GM18907 (cell line): ENCODE measurements around the gene RPS6KA2.
"Not testable (repeated sequence)": the region's sequence is repeated elsewhere in the genome, so short reads cannot be mapped to it uniquely, and the experiment has no call there.

Source experiments
- ATAC-seq: cut with Tn5 transposase; IDR thresholded peaks from one replicate; pipeline ENCODE4 v1.9.1; 2021; ENCODE audit warnings: mild to moderate bottlenecking, moderate library complexity; ENCODE audit not compliant: unreplicated experiment

Gene RPS6KA2

DNA sequence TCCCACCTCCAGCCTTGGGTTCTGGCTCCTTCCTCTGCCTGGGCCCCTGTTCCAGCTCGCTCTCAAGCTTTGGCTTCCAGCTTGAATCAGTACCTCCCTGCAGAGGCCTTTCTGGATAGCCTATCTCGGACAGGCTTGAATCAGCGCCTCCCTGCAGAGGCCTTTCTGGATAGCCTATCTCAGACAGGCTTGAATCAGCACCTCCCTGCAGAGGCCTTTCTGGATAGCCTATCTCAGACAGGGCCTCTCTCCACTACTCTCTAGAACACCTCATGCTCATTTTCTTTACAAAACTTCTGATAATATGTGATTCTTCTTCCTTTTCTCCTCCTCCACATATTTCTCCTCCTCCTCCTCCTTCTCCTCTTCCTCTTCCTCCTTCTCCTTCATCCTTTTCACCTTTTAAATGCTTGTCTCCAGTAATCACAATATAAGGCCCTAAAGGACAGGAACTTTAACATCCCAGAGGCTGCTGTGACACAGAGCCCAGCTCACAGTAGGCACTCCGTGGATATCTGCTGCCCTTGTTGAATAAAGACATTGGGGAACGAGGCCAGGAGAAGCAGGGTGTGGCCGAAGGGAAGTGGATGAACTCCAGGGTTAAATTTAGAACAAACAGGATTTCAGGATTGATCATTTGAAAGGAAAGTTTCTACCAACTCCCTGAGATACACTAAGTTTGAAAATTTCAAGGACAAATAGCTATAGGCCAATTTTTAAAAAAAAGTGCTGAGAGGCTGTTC, 9.3 kb upstream of the RPS6KA2 start:
- ATAC-seq, result no peak

DNA sequence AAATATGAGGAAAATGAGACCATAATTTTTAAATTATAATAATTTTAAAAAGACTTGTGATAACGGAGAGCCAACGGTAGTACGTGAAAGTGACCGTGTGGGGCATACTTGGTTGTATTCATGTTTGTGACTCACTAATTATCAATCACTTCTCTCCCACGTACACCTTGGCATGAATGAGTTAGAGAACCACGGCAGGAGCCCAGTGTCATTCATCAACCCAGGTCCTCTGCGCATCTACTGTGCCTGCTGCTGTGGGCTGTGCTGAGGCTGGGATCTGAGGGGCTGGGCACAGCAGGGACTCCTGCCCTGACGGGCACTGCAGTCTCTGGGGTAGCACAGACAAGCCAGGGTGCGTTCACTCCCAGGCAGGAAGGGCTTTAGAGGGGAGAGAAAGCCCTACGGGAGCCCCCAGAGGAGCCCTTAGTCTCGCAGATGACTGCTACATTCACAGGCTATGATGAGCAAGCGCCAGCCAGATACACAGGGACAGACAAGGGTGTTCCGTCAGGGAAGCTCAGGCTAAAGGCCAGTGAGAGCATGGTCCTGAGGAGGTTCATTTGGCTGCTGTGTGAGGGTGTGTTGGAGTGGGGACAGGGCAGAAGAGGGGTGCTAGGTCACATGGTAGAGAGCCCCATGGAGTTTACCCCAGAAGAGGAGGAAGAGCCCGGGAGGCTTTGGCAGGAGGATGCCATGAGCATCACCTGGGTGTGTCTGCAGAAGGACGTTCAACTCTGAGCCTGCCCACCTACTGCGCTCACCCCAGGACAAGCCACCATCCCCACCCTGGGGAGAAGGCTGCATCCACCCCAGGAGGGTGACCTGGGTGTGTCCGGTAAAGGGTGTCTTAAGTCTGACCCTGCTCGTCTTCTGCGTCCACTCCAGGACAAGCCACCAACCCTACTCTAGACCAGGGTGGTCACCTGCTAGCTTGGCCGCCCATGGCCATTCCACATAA, 8.2 kb upstream of the RPS6KA2 start:
- ATAC-seq, result no peak

DNA sequence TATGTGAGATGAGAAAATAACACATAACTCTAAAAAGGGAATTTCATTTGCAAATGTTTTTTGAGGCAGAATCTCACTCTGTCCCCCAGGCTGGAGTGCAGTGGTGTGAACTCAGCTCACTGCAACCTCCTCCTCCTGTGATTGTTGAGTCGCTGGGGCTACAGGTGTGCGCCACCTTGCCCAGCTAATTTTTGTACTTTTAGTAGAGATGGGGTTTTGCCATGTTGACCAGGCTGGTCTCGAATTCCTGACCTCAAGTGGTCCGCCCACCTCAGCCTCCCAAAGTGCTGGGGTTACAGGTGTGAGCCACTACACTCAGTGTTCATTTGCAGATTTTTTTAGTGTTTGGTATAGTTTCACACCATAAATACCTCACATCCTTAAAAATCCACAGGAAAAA, 7.5 kb upstream of the RPS6KA2 start:
- ATAC-seq, result not testable (repeated sequence)

DNA sequence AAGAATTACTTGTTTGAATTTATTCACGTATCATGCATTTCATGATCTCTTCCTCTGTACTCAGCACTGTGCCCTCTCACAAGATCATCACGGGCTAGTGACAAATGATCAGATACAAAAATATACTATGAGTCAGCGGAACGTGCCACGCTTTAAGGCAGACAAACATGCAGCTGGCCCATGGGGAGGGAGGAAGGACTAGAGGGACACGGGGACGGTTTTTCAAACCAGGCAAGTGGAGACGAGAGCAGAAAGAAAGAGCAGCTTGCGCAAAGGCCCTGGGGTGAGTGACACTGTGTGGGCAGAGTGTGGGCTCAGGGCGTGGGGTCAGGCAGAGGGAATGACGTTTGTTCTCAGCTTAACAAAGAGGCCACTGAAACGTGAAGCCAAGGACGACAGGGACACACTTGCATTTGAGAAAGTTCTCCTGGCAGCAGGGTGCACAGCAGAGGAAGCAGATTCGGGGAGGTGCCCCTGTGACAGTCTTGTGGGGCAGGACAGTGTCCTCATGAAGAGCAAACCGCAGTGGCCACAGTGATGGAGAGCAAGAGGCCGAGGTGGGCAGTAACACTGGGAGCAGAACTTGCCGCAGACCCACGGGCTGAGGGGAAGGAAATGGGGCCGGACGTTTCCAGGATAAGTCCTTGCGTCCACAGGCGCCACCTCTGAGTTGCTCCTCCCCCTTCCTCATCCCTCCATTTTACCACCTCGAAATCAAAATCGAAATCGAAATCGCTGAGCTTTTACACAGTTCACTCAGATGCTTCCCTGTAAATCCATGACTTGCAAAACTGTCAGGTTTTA, 6.9 kb upstream of the RPS6KA2 start:
- no peak for ATAC-seq

DNA sequence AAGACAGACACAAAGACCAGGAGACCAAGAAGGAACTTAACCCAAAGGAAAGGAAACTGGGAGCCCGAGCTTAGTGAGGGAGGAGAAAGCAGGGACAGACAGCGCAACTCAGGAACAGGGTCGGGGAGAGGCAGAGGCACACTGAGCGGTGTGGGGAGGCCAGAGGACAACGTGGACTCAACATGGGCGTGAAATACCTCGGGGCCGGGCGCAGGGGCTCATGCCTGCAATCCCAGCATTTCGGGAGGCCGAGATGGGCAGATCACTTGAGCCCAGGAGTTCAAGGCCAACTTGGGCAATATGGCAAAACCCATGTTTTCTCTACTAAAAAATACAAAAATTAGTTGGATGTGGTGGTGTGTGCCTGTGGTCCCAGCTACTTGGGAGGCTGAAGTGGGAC, 5.7 kb upstream of the RPS6KA2 start:
- ATAC-seq, result no peak

DNA sequence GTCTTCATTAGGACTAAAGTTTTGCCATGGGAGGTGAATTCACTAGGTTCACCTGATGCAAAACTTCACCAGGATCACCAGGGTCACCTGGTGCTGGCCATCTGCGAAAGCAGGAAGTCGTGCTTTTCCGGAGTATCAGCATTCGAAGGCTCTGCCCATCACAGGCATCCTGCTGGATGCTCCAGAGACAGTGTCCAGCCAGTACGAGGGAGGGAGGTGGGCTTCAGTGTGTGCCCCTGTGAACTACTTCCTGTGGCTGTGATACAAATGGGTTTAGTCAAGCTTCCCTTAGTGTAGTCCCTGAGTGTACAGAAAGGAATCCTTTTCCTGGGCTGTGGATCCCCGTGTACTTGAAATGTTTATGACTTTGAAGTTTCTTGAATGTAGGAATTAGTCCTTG, 3.4 kb upstream of the RPS6KA2 start:
- ATAC-seq, result no peak

DNA sequence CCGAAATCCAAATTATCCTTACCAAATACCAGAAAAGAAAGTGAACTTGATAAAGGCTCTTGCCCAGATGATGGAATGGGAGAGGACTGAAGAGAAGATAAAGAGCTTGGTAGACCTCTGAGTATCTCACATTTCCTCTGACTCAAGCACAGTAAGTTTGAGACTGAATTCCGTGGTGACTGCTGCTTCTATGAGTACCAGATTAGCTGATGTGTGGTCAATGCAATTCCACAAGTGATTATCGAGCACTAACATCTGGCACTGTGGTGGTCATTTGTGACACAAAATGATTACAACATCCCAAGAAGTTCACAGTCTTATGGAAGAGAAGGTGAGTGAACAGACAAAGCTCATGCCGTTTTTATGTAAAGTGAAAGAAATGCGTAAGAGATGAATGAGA, 2.6 kb upstream of the RPS6KA2 start:
- no peak for ATAC-seq

DNA sequence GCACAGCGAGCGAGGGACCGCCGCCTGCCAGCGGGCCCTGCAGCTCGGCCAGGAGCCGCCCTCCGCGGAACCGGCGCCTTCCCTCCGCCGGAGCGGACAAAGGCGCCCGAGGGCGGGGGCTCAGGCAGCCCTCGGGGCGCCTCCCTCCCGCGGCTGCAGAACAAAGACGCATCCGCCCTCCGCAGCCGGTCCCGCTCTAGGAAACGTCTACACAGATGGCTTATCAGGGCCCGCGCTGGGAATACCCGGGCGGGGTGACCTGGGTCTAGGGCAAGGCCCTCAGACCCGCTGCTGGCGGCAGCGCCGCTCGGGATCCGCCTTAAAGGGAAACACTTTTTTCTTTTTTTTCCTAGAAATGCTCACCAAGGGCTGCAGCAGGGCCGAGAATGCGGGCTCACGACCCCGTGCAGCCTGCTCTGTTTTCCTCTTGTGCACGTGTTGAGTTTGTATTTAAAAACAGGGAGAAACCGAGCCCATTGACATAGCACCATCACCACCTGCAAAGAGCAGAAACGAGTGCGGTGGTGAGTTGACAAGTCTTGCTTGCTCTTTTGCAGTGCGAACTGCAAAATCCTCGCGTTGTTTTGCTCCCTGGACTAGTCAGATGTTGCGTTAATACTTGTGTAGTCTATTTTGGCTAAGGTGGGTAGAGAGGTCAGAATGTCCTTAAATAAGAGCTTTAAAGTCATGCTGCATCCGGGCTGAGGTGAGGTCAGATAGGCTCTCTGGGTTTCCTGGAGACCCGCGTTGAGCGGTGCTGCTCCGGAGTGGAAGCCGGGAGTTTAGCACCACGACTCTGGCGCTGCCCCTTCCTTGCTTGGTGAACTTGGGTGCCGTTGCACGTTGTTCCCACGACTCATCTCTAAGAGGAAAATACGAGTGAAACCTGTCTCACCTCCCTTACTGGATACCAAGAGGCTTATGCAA, 1.1 kb upstream of the RPS6KA2 start:
- ATAC-seq, result peak; percentile 35

DNA sequence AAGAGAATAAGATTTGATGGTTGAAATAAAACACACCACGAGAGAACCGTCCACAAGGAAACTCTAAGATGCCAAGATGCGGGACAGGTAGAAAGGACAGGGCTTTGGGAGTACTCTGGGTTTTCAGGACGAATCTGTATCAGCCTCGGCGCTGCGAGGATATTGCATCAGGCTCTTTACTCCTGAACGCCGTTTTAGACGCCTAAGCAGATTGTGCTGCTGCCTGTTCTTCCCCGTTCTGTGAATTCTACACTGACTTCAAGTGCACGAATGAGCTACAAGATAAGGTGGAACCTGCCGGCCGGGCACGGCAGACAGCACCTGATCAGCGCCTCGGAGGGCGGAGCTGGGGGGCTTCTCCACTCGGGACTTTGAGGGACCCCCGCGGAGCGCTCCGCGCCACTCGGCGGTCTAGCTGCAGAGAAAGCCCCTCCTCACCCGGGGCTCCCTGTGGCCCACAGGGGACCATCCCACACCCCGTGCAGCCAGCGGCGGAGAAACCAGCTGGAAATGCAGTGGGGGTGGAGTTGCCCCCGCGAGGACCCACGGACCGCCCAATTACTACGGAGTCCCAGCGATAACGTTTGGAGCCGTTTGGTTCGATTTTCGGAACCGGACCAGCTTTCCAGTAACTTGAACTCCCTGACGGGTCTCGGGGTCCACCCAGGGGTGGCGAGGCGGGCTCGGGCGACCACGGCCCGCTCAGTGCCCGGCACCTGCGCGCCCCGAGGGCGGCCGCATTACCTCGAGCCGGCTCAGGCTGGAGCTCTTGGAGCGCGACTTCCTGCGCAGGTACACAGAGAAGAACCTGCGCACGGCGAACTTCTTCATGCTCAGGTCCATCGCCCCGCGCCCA, 646 bp downstream of the RPS6KA2 start:
- peak; percentile 6 for ATAC-seq

DNA sequence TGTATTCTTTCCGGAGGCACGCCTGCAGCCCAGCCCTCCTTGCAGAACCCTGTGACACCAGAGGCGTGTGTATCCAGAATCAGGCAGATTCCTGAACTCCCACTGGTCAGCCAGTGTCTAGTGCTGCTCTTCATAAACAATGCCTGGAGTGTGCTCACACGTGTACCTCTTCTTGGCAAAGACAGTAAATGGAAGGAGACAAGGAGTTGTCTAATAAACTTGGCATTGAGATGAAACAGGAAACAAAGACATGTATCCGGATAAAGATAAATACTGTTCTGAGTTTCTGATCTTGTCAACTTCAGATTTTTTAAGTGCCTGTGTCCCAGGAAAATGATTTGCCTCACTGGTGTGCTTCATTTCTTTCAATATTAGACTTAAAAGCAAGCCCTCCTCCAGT, 1.7 kb downstream of the RPS6KA2 start:
- no peak for ATAC-seq

DNA sequence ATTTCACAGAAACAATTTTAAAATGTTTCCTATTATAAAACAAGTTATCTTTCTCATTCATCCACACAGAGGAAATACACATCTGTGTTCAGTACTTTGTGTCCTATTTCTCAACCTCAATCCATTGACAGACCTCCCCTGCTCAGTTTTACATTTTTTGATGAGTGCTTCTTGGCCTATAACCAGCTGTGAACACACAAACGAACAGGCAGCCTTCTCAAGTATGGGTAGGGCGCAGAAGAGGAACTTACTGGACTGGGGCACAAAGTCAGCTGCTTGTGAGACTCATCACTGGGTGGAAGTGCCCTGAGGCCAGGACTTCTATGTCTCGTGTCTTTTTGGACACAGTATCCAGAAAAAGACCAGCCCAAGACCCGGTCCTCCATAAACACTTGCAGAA, 2.8 kb downstream of the RPS6KA2 start:
- no peak for ATAC-seq

DNA sequence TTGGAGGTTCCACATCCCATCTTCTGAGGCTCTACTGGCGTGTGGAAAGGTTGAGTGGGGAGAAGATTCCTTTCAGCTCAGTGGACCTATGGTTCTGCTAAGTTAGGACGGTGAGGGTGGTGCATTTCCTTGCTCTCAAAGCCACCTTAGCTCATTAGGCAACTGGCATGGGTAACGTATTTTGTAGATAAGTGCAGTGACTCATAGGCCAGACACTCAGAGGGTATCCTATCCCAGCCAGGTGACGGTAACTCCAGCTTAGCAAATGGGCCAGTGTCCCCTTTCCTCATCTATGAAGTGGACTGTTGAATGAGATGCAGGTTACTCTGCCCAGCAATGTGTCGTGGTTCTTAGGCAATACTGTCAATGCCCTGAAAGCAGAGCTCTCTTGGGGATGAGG, 3.7 kb downstream of the RPS6KA2 start:
- no peak for ATAC-seq

DNA sequence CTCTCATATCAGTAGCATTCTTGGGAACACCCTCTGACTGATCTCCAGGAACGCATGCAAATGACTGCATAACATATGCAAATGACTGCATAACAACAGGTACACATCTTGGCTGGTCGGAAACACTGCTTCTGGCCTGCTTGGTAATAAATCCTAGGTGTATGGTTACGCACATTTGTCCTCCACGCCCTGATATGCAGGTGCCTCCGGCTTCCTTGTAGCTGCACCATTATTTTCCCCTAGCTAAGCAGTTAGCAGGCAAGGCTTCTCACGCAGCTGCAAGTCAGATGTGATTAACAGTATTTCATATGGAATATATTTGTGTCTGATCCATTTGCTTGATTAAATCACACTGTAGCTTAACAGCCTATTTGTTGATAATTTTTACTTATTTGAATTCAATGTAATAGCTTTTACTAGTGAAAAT, 5.9 kb downstream of the RPS6KA2 start:
- ATAC-seq, result no peak

DNA sequence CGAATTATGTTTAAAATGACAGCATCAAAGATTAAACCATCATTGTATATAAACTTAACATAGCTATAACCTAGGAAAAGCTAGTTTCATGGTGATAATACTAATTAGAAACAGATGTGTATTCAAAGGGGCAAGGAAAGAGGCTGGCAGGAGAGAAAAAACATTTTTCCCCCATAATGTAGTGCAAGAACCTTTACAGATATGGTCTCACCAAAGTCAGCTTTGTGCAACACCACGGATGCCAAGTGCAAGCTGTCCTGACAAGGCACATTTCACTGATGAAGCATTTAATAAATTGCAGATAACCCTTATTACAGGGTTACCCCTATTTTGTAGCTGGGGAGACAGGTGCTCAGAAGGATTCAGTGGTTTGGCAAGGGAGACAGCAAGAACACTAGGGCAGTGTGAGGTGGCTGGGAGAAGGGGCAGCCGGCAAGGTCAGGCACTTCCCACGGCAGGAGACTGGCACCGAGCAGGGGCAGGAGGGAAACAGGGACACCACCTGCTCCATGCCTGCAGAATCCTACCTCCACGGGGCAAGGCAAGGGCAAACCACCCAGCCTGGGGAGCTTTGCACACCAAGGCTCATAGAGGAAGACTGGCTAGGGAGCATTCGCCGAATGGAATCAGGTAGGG, 6.5 kb downstream of the RPS6KA2 start:
- no peak for ATAC-seq

DNA sequence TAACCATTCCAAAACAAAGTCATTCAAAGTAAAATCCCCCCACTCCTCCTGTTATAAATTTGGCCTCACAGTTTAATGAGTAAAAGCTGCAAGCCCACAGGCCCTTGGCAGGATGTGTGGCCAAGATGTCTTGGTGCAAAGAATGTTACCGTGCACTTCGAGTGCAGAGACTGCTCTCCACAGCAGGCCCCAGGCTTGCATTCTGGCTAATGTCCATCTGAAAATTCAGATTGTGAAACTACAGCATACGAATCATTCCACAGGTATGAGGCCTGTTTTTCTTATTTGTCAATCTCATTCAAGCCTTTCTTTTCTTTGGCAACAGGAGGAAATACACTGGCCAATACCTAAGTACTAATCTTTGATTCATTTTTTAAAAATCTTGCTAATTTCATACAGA, 7.1 kb downstream of the RPS6KA2 start:
- ATAC-seq, result no peak

DNA sequence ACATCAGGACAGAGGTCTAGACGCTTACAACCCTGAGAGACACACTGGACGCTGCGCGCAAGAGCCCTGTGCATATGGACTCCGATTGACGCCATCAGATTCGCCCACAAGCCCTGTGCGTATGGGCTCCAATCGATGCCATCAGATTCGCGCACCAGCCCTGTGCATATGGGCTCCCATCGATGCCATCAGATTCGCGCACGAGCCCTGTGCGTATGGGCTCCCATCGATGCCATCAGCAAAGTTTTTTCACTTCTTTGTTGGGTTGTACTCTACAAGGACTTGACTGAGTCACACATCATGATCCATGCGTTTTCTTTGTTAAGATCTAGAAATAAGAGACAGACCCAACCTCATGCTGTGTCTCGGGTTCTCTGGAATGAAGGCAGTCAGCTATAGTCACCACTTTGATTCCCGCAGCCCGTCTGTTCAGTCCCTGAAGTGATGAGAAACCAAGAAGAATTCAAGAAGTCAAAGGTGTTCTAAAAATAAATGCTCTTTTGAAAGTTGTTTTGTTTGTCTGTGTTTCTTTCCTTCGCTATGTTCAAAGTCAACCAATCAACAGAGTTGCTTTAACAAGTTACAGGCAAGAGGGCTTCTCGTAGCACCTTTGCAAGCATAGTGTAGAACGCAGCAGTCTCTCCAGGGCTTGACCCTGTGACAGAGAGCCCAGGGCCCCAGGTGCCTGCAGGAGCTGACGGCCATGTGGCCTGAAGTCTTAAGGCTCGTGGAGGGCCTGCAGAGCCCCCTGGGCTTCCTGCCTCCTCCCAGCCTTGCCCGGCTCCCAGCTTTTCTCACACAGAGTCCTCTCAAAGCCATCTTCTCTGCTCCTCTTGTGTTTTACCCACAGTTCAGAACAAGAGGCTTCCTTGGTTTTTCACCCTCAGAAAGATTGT, 7.9 kb downstream of the RPS6KA2 start:
- ATAC-seq, result no peak

DNA sequence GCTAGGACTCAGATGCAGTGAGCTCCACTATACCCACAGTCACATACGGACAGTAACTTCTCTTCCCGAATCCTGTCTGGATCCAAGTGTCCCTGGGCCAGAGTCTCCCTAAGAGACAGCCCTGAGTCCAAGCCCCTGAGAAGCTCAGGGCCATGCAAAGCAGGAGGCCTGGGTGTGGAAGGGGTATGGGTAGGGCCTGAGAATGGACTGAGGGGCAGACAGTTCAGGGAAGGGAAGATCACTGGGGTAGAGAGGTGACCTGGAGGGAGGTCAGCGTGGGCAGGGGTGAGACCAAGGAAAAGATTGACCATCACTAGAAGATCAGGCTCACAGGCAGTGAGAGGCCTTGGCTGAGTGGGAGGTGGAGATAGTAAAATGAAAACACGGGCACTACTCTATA, 8.8 kb downstream of the RPS6KA2 start:
- no peak for ATAC-seq

DNA sequence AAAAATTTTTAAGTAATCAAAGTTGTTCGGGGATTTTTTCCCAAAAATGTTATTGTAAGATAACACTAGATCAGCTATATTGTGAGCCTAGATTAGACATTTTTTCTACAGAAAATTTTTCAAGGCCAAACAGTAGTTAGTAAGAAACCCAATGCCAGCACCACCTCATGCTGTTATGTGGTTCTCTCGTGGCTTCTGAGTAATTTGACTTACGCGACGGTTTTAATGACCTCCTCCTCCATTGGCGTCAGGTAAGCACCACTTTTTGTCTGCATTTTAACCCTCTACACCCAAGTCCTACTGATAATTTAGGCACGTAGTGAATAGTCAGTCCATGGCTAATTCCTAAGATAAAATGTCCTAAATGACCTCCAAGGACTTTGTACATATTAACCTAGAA, 9.7 kb downstream of the RPS6KA2 start:
- ATAC-seq, result no peak
